CD4-positive, alpha-beta T cell treated with Interleukin-17A for 4 hours (primary cell): ENCODE data around the gene THBD.

ENCODE experiments used
- DNase-seq: peaks from one replicate; pipeline ENCODE4 v3.0.0-alpha.2; 2020; ENCODE audit warnings: mixed read lengths

THBD gene

GRCh38 chr20:23083553-23084220 lies 34.2 kb upstream of the THBD start:
- no peak for DNase-seq

GRCh38 chr20:23082846-23083552 lies 33.5 kb upstream of the THBD start:
- DNase-seq = no peak

- DNase-seq = no peak
These were observed 31.9 kb upstream of the THBD start for GRCh38 chr20:23081263-23081819.

- DNase-seq = no peak
These were observed 31.0 kb upstream of the THBD start for GRCh38 chr20:23080521-23080920.

- no peak for DNase-seq
These were observed 30.5 kb upstream of the THBD start for GRCh38 chr20:23079926-23080325.

GRCh38 chr20:23079016-23079351 lies 29.5 kb upstream of the THBD start:
- DNase-seq = no peak

- DNase-seq = no peak
These were observed 29.0 kb upstream of the THBD start for GRCh38 chr20:23078351-23079015.

- no peak for DNase-seq
These were observed 27.8 kb upstream of the THBD start for GRCh38 chr20:23077277-23077676.

- no peak for DNase-seq
These were observed 24.6 kb upstream of the THBD start for GRCh38 chr20:23074052-23074451.

GRCh38 chr20:23072892-23073586 lies 23.6 kb upstream of the THBD start:
- no peak for DNase-seq

- DNase-seq = no peak
These were observed 22.5 kb upstream of the THBD start for GRCh38 chr20:23071996-23072395.

- no peak for DNase-seq
These were observed 21.9 kb upstream of the THBD start for GRCh38 chr20:23071398-23071797.

GRCh38 chr20:23069108-23069507 lies 19.6 kb upstream of the THBD start:
- DNase-seq = no peak

GRCh38 chr20:23068283-23068682 lies 18.8 kb upstream of the THBD start:
- no peak for DNase-seq

- no peak for DNase-seq
These were observed 17.3 kb upstream of the THBD start for GRCh38 chr20:23066772-23067171.

- no peak for DNase-seq
These were observed 16.1 kb upstream of the THBD start for GRCh38 chr20:23065266-23066201.

GRCh38 chr20:23063581-23063980 lies 14.1 kb upstream of the THBD start:
- DNase-seq = no peak

- no peak for DNase-seq
These were observed 13.7 kb upstream of the THBD start for GRCh38 chr20:23063168-23063567.

GRCh38 chr20:23062632-23063031 lies 13.2 kb upstream of the THBD start:
- DNase-seq = no peak

GRCh38 chr20:23061734-23062561 lies 12.5 kb upstream of the THBD start:
- no peak for DNase-seq

GRCh38 chr20:23061262-23061661 lies 11.8 kb upstream of the THBD start:
- DNase-seq = no peak
